Osteoblast (primary cell): ENCODE results near the gene PLCL2. TPM values are rescaled to one million over a fixed set of nuclear protein-coding genes. Genes with fewer than 3 reads are reported as not detected.

ENCODE experiments used
- DNase-seq: peaks from one replicate; pipeline ENCODE4 v3.0.0; 2011; ENCODE audit warnings: low spot score, mixed read lengths; ENCODE audit not compliant: insufficient read length; ENCODE audit errors: missing footprints
- H2AFZ ChIP-seq: 2 replicates; pipeline ENCODE4 v1.6.0; 2011; ENCODE audit warnings: mild to moderate bottlenecking, low read length
- H3K27ac ChIP-seq: 2 replicates; pipeline ENCODE4 v1.5.1; 2011; ENCODE audit warnings: mild to moderate bottlenecking, low read depth, low read length, moderate library complexity
- H3K27me3 ChIP-seq: 2 replicates; pipeline ENCODE4 v1.6.0; 2012; ENCODE audit warnings: mild to moderate bottlenecking, control low read depth, inconsistent platforms, low read length, moderate library complexity; ENCODE audit not compliant: insufficient read depth
- H3K36me3 ChIP-seq: 2 replicates; pipeline ENCODE4 v1.5.1; 2011; ENCODE audit warnings: mild to moderate bottlenecking, low read length, control low read depth, moderate library complexity; ENCODE audit not compliant: insufficient read depth
- H3K4me1 ChIP-seq: 2 replicates; pipeline ENCODE4 v1.5.1; 2011; ENCODE audit warnings: mild to moderate bottlenecking, low read length, control low read depth, moderate library complexity; ENCODE audit not compliant: insufficient read depth
- H3K4me2 ChIP-seq: 2 replicates; pipeline ENCODE4 v1.6.0; 2011; ENCODE audit warnings: mild to moderate bottlenecking, low read length; ENCODE audit not compliant: insufficient read depth
- H3K4me3 ChIP-seq: fragments of 200-600 bp; sonication (generic); 3 replicates; pipeline ENCODE4 v1.5.1; 2012; ENCODE audit warnings: mild to moderate bottlenecking, low read length, inconsistent platforms; ENCODE audit not compliant: insufficient read depth
- H3K79me2 ChIP-seq: 2 replicates; pipeline ENCODE4 v1.6.0; 2012; ENCODE audit warnings: mild to moderate bottlenecking, low read length, control low read depth, inconsistent platforms; ENCODE audit not compliant: insufficient read depth
- H3K9me3 ChIP-seq: 2 replicates; pipeline ENCODE4 v1.5.1; 2011; ENCODE audit warnings: low read depth, low read length, control low read depth
- H4K20me1 ChIP-seq: 2 replicates; pipeline ENCODE4 v1.6.0; 2012; ENCODE audit warnings: mild to moderate bottlenecking, low read length, control low read depth; ENCODE audit not compliant: insufficient read depth
- total RNA-seq: library from RNA; depleted of rRNA; stranded (reverse); fragments of >200 nt; gene quantifications from 2 replicates; pipeline ENCODE4 v1.2.3, GENCODE V29; 2012
- TF ChIP-seq, protein P1 (sequence below): IDR thresholded peaks from 2 replicates; pipeline ENCODE4 v1.5.1; 2011; ENCODE audit warnings: mild to moderate bottlenecking, low read depth, low read length, moderate library complexity; ENCODE audit errors: extremely low read depth

PLCL2 gene
- total RNA-seq, result 5.1 and 6.5 TPM in 2 replicates

DNA sequence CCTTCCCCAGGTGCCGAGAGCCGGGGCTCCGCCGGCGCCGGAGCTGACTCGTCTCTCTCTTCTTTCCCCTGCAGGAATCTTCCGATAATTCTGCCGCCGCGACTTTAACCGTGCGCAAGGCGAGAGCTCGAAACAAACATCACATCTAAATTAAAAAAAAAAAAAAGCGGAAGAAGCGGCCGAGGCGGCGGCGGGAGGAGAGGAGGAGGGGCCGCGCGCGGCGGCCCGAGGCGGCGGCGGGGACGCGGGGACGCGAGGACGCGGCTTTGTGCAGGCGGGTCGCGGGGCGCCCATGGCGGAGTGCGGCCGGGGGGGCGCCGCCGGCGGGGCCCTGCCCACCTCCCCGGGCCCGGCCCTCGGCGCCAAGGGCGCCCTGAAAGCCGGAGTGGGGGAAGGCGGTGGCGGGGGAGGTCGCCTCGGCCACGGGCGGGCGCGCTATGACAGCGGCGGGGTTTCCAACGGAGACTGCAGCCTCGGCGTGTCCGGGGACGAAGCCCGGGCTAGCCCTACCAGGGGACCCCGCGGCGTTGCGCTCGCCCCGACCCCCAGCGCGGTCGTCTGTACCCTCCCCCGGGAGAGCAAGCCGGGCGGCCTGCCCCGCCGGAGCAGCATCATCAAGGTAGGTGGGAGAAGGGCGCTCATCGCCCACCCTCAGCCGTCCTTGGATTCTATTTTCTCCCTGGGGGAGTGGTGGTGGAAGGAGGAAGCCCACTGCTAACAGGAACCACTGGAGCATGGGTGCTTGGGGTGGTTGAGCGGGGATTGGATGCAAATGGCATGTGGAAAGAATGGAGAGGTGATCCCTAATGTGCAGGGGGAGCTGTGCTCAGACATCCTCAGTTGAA lies at the start of gene PLCL2:
PLCL2 (plus strand) TSS at position 208 of the 845 bp plus-strand sequence; CDS start at position 293, 85 bp downstream.
- H3K4me3 ChIP-seq, result peak within 1 kb of the TSS; percentile 82
- H4K20me1 ChIP-seq, result no peaks in the 10 kb centered on the region
- H3K79me2 ChIP-seq, result peaks cover 5% of the 10 kb centered on the region
- no peaks in the 10 kb centered on the region for H3K36me3 ChIP-seq
- peaks cover 12% of the 10 kb centered on the region for H3K4me1 ChIP-seq
- TF ChIP-seq, protein P1, sequence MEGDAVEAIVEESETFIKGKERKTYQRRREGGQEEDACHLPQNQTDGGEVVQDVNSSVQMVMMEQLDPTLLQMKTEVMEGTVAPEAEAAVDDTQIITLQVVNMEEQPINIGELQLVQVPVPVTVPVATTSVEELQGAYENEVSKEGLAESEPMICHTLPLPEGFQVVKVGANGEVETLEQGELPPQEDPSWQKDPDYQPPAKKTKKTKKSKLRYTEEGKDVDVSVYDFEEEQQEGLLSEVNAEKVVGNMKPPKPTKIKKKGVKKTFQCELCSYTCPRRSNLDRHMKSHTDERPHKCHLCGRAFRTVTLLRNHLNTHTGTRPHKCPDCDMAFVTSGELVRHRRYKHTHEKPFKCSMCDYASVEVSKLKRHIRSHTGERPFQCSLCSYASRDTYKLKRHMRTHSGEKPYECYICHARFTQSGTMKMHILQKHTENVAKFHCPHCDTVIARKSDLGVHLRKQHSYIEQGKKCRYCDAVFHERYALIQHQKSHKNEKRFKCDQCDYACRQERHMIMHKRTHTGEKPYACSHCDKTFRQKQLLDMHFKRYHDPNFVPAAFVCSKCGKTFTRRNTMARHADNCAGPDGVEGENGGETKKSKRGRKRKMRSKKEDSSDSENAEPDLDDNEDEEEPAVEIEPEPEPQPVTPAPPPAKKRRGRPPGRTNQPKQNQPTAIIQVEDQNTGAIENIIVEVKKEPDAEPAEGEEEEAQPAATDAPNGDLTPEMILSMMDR, result no peak
- H3K27ac ChIP-seq, result peak within 1 kb of the TSS; percentile 32
- H3K9me3 ChIP-seq, result no peaks in the 10 kb centered on the region
- DNase-seq, result peak; percentile 93
- H2AFZ ChIP-seq, result peak within 1 kb of the TSS; percentile 96
- H3K4me2 ChIP-seq, result peak within 1 kb of the TSS; percentile 98
- no peaks in the 10 kb centered on the region for H3K27me3 ChIP-seq

DNA sequence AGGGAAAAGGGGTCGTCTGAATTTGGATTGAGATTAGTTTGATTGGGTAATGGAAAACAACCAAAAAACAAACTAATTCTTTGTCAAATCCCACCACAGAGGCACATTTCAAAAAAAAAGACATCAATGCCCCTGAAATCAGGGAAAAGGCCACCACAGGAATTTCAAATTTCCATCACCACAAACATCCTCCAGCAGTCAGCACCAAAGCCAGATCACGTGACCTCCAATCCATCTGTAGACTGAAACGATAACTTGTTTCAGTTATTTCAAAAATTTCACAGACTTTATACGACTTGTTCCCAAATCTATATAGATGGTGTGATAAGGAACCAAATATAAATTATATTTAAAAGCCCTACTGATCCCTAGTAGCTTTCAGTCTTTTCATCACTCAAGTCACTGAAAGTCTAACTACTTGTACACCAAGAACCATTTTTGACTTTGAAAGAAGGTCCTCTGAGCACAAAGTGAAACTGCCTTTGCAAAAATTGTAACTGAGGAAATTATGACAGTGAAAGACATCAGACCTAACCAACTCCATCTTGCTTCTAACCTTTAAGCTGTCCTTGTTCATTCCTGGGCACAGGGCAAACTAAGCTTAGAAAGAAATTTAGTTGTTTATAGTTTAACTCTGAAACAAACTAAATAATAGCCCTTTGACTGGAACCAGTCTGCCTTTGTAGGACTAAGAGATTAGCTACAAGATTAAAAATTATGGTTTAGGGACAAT lies 48.1 kb upstream of the PLCL2 start:
- Histone ChIP-seq H3K79me2 (no peaks in the 10 kb centered on the region), H3K36me3 (no peaks in the 10 kb centered on the region), H3K27ac (no peak overlapping the region), H3K4me1 (no peaks in the 10 kb centered on the region), H3K27me3 (no peaks in the 10 kb centered on the region), H3K9me3 (no peaks in the 10 kb centered on the region), H2AFZ (peak overlapping the region; percentile 8), H3K4me2 (peak overlapping the region; percentile 19), H3K4me3 (no peak overlapping the region), H4K20me1 (no peaks in the 10 kb centered on the region)
- TF ChIP-seq, protein P1, result no peak
- no peak for DNase-seq

DNA sequence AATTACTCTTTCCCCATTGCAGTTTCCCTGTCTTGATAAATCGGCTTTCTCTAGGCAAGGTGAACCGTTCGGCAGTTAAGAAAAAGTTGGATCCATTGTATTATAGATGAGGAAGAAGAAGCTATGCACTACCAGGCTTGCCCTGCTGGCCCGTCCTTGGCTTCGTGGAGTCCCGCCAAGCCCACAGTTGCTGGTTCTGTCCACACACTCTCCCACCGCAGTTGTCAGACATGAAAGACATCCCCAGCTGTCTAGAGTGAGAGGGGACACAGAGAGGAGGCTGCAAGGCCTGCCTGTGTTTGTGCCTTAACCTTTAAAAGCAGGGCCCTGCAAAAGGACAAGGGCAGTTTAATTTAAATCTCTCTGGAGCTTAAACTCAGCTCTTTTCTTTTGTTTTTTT lies 47.2 kb upstream of the PLCL2 start:
- Histone ChIP-seq H3K36me3 (no peaks in the 10 kb centered on the region), H3K27me3 (no peaks in the 10 kb centered on the region), H4K20me1 (no peaks in the 10 kb centered on the region), H3K27ac (no peak overlapping the region), H3K4me1 (no peaks in the 10 kb centered on the region), H2AFZ (peak overlapping the region; percentile 43), H3K9me3 (no peaks in the 10 kb centered on the region), H3K79me2 (no peaks in the 10 kb centered on the region), H3K4me2 (no peak overlapping the region), H3K4me3 (no peak overlapping the region)
- TF ChIP-seq, protein P1, result no peak
- DNase-seq, result no peak

DNA sequence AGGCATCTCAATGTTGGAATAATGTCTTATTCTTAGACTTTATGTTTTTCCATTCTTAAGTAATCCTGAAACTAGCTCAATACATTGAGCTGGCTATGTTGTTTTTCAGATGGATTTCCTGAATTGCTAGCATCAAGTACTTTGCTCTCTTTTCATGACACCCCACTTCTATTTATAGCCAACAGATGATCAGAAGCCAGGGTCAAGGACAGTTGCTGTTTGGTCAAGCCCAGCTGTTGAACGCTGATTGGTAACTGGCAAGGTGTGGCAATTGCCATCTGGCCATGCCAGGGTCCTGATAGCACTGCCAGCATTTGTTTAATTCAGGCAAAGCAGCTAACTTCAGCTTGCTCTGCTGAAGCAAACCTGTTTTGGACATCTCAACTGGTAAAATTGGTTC lies 46.2 kb upstream of the PLCL2 start:
- no peaks in the 10 kb centered on the region for H3K27me3 ChIP-seq
- no peaks in the 10 kb centered on the region for H3K4me1 ChIP-seq
- no peaks in the 10 kb centered on the region for H3K9me3 ChIP-seq
- DNase-seq, result no peak
- H4K20me1 ChIP-seq, result no peaks in the 10 kb centered on the region
- no peak overlapping the region for H3K4me2 ChIP-seq
- no peaks in the 10 kb centered on the region for H3K36me3 ChIP-seq
- no peak overlapping the region for H2AFZ ChIP-seq
- no peaks in the 10 kb centered on the region for H3K79me2 ChIP-seq
- TF ChIP-seq, protein P1, result no peak
- H3K27ac ChIP-seq, result no peak overlapping the region
- no peak overlapping the region for H3K4me3 ChIP-seq
